Erythroblast (primary cell): Measurements from ENCODE around the gene ZBTB20.

ENCODE experiments used
- GATA1 ChIP-seq: IDR thresholded peaks from 2 replicates; pipeline ENCODE4 v1.6.1; 2011; ENCODE audit warnings: low read depth, mild to moderate bottlenecking, control low read depth, low read length, moderate library complexity
- POLR2A ChIP-seq: IDR thresholded peaks from 2 replicates; pipeline ENCODE4 v1.6.1; 2011; ENCODE audit warnings: mild to moderate bottlenecking, low read length

DNA sequence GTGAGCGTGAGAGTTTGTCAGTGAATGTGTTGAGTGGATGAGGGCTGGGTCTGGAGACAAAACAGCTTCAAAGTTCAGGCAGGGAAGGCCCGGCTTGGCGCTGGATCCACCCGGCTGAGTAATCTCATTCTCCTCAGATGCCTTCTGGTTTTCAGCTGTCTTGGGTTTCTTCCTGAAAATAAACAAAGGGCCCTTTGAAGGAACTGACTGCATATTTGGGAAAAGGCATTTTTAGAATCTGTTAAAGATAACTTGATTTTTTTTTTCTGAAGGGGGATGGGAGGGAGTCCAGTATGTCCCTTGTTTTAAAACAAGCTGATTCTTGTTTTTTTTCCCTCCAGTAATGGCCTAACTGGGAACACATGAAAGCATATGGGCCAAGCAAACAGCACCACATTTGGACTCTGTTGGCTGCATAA lies 766.8 kb downstream of the ZBTB20 start:
- TF ChIP-seq POLR2A (no peak), GATA1 (no peak)
